ENCODE results near the gene GRK5.

GRK5 gene

DNA sequence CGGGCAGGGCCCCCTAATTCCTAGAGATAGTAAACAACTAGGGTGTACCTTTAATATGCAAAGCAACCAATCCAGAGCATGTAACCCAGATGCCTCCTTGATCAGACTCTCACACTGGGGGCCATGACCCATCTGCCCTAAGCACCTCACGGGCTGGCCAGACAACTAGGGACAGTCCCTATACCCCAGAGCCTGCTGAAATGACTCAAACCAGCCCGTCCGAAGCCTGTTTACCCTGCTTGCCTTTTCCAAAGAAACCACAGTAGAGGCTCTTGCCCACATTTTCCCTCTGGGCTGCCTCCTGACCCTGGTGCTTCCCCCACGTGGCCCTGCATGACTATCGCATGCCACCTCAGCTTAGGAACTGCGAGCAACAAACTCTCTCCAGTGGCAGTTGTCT lies 288.9 kb downstream of the GRK5 start:
- Histone ChIP-seq H3K36me3 (ENCODE audit: control insufficient read depth, insufficient read depth, low read length) (no peaks in the 10 kb centered on the region), H3K27ac (ENCODE audit: low read depth, low read length) (no peak overlapping the region), H3K27me3 (ENCODE audit: control insufficient read depth, insufficient read depth, low read length) (no peaks in the 10 kb centered on the region; the same call in 1 of the 2 replicates), H3K4me3 (ENCODE audit: low read depth, low read length) (no peak overlapping the region), H3K9ac (ENCODE audit: low read depth, low read length) (no peak overlapping the region), H3K4me1 (ENCODE audit: control insufficient read depth, insufficient read depth, low read length) (no peaks in the 10 kb centered on the region), H3K9me3 (ENCODE audit: control insufficient read depth, insufficient read depth, low read length) (no peaks in the 10 kb centered on the region)

DNA sequence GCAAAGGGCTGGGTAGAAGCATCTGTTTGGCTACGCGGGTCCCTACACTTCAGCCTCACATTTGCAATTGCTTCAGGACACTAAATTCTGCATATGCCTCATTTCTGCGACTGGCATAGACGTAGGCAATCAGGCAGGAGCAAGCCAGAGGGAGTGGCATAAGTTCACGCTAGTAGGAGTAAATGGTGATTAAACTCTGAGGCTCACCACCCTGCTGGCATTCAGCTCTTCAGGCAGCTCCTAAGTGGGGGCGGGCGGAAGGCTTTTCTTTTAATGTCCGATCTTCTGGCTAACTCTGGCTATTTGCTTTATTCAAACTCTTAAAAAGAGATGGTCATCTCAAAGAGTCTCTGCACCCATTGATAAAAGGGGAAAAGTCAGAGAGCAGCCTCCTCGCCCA lies 289.9 kb downstream of the GRK5 start:
- Histone ChIP-seq H3K4me1 (ENCODE audit: control insufficient read depth, insufficient read depth, low read length) (no peaks in the 10 kb centered on the region), H3K36me3 (ENCODE audit: control insufficient read depth, insufficient read depth, low read length) (no peaks in the 10 kb centered on the region), H3K9ac (ENCODE audit: low read depth, low read length) (no peak overlapping the region), H3K27ac (ENCODE audit: low read depth, low read length) (no peak overlapping the region), H3K27me3 (ENCODE audit: control insufficient read depth, insufficient read depth, low read length) (no peaks in the 10 kb centered on the region; the same call in 1 of the 2 replicates), H3K4me3 (ENCODE audit: low read depth, low read length) (no peak overlapping the region), H3K9me3 (ENCODE audit: control insufficient read depth, insufficient read depth, low read length) (no peaks in the 10 kb centered on the region)

DNA sequence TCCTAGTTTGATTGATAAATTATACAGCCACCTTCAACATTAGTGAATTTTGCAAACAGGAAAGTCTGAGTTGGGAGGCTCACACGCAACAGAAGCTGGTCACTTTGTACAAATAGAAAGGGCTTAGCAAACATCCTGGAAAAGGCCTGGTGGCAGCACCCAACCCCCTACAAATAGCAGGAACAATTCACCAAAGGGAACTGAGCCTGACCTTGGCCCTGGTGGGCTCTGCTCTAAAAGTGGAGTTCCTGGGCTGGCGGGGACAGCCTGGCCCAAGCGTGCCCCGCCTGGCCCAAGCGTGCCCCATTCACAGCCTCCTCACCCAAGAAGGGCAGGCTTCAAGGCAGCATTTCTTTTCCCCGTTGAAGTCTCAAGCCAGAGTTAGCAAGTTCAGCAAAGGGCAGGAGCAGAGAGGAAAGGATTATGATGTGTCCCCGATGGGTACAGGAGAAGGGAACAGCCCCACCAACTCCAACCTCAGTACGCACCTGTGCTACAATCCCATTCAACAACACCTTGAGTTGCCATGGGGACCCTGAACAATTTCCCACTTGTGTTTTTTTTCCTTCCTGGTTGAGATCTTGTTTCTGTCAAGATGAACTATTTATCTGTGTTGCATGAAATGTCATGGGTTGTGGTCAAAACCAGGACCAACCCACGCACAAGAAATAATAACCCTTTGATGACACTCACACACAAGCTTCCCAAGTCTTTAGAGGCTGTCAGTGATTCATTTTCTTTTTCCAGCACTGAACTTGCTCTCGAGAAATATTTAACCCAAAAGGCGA lies 291.7 kb downstream of the GRK5 start:
- Histone ChIP-seq H3K9me3 (ENCODE audit: control insufficient read depth, insufficient read depth, low read length) (no peaks in the 10 kb centered on the region), H3K36me3 (ENCODE audit: control insufficient read depth, insufficient read depth, low read length) (no peaks in the 10 kb centered on the region), H3K27ac (ENCODE audit: low read depth, low read length) (no peak overlapping the region), H3K4me1 (ENCODE audit: control insufficient read depth, insufficient read depth, low read length) (no peaks in the 10 kb centered on the region), H3K27me3 (ENCODE audit: control insufficient read depth, insufficient read depth, low read length) (no peaks in the 10 kb centered on the region; the same call in 1 of the 2 replicates), H3K9ac (ENCODE audit: low read depth, low read length) (no peak overlapping the region), H3K4me3 (ENCODE audit: low read depth, low read length) (no peak overlapping the region)

DNA sequence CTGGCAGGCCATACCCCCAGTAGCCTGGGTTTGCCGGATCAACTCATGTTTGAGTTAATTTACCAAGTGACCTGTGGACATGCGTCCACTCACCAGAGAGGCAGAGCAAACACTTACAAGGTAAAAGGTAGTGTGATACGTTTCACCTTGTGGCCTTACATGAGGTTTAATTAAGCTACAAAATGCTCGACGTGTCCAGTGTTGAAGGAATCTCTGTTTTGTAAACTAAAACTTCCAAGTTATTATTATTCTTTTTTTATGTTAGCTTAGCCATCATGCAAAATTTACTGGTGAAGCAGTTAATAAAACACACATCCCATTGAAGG lies 292.3 kb downstream of the GRK5 start:
- Histone ChIP-seq H3K9me3 (ENCODE audit: control insufficient read depth, insufficient read depth, low read length) (no peaks in the 10 kb centered on the region), H3K27ac (ENCODE audit: low read depth, low read length) (no peak overlapping the region), H3K27me3 (ENCODE audit: control insufficient read depth, insufficient read depth, low read length) (no peaks in the 10 kb centered on the region; the same call in 1 of the 2 replicates), H3K9ac (ENCODE audit: low read depth, low read length) (no peak overlapping the region), H3K4me3 (ENCODE audit: low read depth, low read length) (no peak overlapping the region), H3K36me3 (ENCODE audit: control insufficient read depth, insufficient read depth, low read length) (no peaks in the 10 kb centered on the region), H3K4me1 (ENCODE audit: control insufficient read depth, insufficient read depth, low read length) (no peaks in the 10 kb centered on the region)

DNA sequence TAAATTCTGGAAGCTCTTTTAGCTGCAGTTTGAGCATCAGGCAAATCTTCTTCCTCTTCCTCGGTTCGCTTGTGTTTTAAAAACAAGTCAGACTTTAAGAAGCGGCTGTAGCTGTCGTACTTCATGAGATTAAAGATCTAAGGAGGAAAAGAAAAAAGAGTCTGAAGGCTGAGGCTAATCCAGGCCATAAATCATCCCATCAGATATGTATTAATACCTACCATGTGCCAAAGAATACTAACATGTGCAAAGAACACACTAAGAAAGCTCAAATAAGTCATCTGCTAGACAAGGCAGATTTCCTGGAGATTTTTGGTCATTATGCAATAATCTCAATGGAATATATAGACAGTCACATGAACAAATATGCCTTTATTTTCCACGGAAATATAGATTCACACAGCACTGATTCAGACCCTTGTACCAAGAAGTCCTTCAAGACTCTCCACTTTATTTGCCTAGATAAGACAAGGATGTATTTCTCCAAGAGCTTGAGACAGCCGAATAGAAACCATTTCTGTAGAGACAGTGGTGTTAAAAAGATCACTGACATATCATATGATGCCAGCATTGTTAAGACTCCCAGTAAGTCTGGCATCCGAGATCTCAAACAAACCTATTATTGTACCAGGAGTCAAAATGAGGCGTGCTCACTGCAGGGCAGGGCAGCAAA lies 292.9 kb downstream of the GRK5 start:
- Histone ChIP-seq H3K36me3 (ENCODE audit: control insufficient read depth, insufficient read depth, low read length) (no peaks in the 10 kb centered on the region), H3K4me1 (ENCODE audit: control insufficient read depth, insufficient read depth, low read length) (no peaks in the 10 kb centered on the region), H3K4me3 (ENCODE audit: low read depth, low read length) (no peak overlapping the region), H3K27ac (ENCODE audit: low read depth, low read length) (no peak overlapping the region), H3K27me3 (ENCODE audit: control insufficient read depth, insufficient read depth, low read length) (no peaks in the 10 kb centered on the region; the same call in 1 of the 2 replicates), H3K9ac (ENCODE audit: low read depth, low read length) (no peak overlapping the region), H3K9me3 (ENCODE audit: control insufficient read depth, insufficient read depth, low read length) (no peaks in the 10 kb centered on the region)

DNA sequence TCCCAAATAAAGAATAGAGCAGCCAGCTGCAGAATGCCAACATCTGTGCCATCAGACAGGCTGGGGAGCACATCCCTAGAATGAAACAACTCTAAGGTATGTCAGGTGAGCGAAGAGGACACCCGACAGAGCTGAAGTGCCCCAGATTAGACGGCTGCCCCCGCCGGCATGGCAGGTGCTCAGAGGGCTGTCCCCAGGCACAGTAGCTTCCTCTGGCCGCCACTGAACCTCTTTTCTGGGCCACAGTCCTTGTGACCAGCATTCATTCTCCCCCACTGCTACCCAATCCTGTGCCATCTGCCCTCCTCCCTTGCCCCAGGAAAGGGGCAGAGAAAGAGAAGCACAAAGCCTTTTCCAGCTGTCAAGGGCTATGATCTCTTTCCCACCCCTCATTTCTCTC lies 293.4 kb downstream of the GRK5 start:
- Histone ChIP-seq H3K27ac (ENCODE audit: low read depth, low read length) (no peak overlapping the region), H3K4me3 (ENCODE audit: low read depth, low read length) (no peak overlapping the region), H3K36me3 (ENCODE audit: control insufficient read depth, insufficient read depth, low read length) (no peaks in the 10 kb centered on the region), H3K27me3 (ENCODE audit: control insufficient read depth, insufficient read depth, low read length) (no peaks in the 10 kb centered on the region), H3K9me3 (ENCODE audit: control insufficient read depth, insufficient read depth, low read length) (no peaks in the 10 kb centered on the region), H3K9ac (ENCODE audit: low read depth, low read length) (no peak overlapping the region), H3K4me1 (ENCODE audit: control insufficient read depth, insufficient read depth, low read length) (no peaks in the 10 kb centered on the region)

DNA sequence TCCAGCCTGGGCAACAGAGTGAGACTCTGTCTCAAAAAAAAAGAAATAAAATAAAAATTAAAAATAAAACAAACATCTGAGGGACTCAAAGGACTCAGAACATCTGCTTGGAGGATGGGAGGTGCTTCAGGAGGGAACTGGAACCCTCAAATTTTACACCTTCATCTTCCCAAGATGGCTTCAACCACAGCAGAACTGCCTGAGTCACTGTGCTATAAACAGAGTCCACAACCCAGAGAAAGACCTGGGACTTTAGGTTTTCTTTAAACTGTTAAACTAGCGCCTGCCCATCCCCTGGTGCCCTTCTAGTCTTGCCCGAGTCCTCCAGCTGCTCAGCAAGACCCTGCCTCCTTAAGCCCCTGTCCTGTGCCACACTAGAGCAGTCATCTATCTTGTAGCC lies 294.3 kb downstream of the GRK5 start:
- Histone ChIP-seq H3K4me3 (ENCODE audit: low read depth, low read length) (no peak overlapping the region), H3K9ac (ENCODE audit: low read depth, low read length) (no peak overlapping the region), H3K27ac (ENCODE audit: low read depth, low read length) (no peak overlapping the region), H3K4me1 (ENCODE audit: control insufficient read depth, insufficient read depth, low read length) (no peaks in the 10 kb centered on the region), H3K27me3 (ENCODE audit: control insufficient read depth, insufficient read depth, low read length) (no peaks in the 10 kb centered on the region), H3K36me3 (ENCODE audit: control insufficient read depth, insufficient read depth, low read length) (no peaks in the 10 kb centered on the region), H3K9me3 (ENCODE audit: control insufficient read depth, insufficient read depth, low read length) (no peaks in the 10 kb centered on the region)

DNA sequence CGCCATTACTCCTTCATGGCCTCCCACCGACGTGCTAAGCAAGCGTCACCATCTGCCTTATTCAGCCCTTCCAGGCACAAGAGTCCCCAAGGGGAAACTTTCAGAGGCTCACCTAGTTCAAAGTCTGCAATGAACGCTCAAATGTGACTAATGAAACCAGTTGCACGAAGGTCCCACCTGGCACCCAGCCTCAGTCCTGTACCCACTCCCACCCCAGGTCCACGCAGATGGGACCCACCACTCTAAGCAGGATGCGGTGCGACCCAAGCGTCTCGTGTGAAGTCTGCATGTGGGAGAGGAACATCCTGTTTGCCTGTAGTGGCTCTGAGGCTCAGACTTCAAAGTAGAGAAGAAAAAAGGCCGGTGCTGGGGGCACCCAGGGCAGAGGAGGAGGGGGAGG lies 294.8 kb downstream of the GRK5 start:
- H3K4me3 ChIP-seq (ENCODE audit: low read depth, low read length): no peak overlapping the region
- H3K9ac ChIP-seq (ENCODE audit: low read depth, low read length): no peak overlapping the region
- H3K36me3 ChIP-seq (ENCODE audit: control insufficient read depth, insufficient read depth, low read length): no peaks in the 10 kb centered on the region
- H3K4me1 ChIP-seq (ENCODE audit: control insufficient read depth, insufficient read depth, low read length): no peaks in the 10 kb centered on the region
- H3K27me3 ChIP-seq (ENCODE audit: control insufficient read depth, insufficient read depth, low read length): no peaks in the 10 kb centered on the region
- no peaks in the 10 kb centered on the region for H3K9me3 ChIP-seq (ENCODE audit: control insufficient read depth, insufficient read depth, low read length)
- no peak overlapping the region for H3K27ac ChIP-seq (ENCODE audit: low read depth, low read length)

DNA sequence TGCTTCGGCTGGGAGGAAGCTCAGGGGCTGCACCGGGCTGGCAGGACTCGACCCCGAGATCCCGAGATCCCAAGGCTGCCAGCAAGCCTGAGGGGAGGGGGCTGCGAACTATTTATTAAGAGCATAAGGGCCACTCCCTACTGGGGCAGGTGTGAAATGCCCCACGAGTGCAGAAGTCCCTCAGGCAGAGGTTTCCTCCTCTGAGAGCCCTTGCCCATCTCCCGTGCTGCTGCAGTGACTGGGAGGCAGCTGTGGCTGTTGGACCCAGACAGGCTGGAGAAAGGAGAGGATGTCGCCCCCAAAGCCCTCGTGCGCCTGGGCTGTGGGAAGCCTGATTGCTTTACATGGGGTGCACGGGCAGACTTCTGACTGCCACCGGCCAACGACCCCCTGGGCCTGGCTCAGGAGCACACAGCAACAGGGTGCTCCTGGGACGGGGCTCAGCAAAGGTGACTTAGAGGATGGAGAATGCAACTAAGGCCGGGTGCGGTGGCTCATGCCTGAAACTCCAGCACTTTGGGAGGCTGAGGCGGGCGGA lies 295.3 kb downstream of the GRK5 start:
- Histone ChIP-seq H3K9ac (ENCODE audit: low read depth, low read length) (no peak overlapping the region), H3K27ac (ENCODE audit: low read depth, low read length) (no peak overlapping the region), H3K27me3 (ENCODE audit: control insufficient read depth, insufficient read depth, low read length) (no peaks in the 10 kb centered on the region), H3K36me3 (ENCODE audit: control insufficient read depth, insufficient read depth, low read length) (no peaks in the 10 kb centered on the region), H3K4me1 (ENCODE audit: control insufficient read depth, insufficient read depth, low read length) (no peaks in the 10 kb centered on the region), H3K9me3 (ENCODE audit: control insufficient read depth, insufficient read depth, low read length) (no peaks in the 10 kb centered on the region), H3K4me3 (ENCODE audit: low read depth, low read length) (no peak overlapping the region)

DNA sequence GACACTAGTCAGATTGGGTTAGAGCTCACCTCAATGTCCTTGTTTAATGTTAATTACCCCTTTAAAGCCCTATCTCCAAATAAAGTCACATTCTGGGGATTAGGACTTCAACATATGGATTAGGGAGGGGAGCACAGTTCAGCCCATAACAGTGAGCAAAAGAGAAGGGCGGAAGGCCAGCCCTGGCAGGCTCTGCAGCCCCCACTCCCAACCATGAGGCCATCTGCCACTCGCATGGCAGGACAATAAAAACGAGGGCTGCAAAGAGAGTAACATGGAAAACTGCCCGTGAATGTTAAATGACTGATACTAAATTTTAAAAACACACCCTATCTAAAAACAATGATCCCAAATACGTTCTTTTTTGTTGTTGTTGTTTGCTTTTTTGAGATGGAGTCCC lies 296.4 kb downstream of the GRK5 start:
- Histone ChIP-seq H3K36me3 (ENCODE audit: control insufficient read depth, insufficient read depth, low read length) (no peaks in the 10 kb centered on the region), H3K9me3 (ENCODE audit: control insufficient read depth, insufficient read depth, low read length) (no peaks in the 10 kb centered on the region), H3K9ac (ENCODE audit: low read depth, low read length) (no peak overlapping the region), H3K4me3 (ENCODE audit: low read depth, low read length) (no peak overlapping the region), H3K27me3 (ENCODE audit: control insufficient read depth, insufficient read depth, low read length) (no peaks in the 10 kb centered on the region), H3K4me1 (ENCODE audit: control insufficient read depth, insufficient read depth, low read length) (no peaks in the 10 kb centered on the region), H3K27ac (ENCODE audit: low read depth, low read length) (no peak overlapping the region)

DNA sequence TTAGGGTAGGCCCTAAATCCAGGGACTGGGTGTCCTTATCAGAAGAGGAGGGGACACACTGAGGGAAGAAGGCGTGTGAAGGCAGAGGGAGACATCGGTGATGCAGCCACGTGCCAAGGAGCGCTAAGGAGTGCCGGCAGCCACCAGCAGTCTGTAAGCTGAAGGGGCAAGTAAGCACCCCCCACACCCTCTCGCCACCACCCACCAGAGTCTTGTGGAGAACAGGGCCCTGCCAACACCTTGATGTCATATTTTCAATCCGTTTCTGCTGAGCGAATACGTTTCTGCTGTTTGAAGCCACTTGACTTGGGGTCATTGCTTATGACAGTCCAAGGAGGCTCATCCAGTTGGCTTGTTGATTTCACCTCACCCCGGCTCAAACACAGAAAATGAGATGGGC lies 297.3 kb downstream of the GRK5 start:
- no peak overlapping the region for H3K9ac ChIP-seq (ENCODE audit: low read depth, low read length)
- H3K4me3 ChIP-seq (ENCODE audit: low read depth, low read length): no peak overlapping the region
- H3K27me3 ChIP-seq (ENCODE audit: control insufficient read depth, insufficient read depth, low read length): no peaks in the 10 kb centered on the region
- no peaks in the 10 kb centered on the region for H3K4me1 ChIP-seq (ENCODE audit: control insufficient read depth, insufficient read depth, low read length)
- no peaks in the 10 kb centered on the region for H3K9me3 ChIP-seq (ENCODE audit: control insufficient read depth, insufficient read depth, low read length)
- H3K36me3 ChIP-seq (ENCODE audit: control insufficient read depth, insufficient read depth, low read length): no peaks in the 10 kb centered on the region
- H3K27ac ChIP-seq (ENCODE audit: low read depth, low read length): no peak overlapping the region
